Loucy (cell line): ENCODE measurements around the gene ILF3.

Source experiments
- H2AFZ ChIP-seq: fragments of 200-600 bp; sonication (generic); 2 replicates; pipeline ENCODE4 v1.6.0; 2016; ENCODE audit warnings: antibody characterized with exemption, mild to moderate bottlenecking, low read length, moderate library complexity
- H3F3A ChIP-seq: fragments of 200-600 bp; 2 replicates; pipeline ENCODE4 v1.6.0; 2016; ENCODE audit warnings: antibody characterized with exemption, low read depth, mild to moderate bottlenecking
- H3K27me3 ChIP-seq: fragments of 200-600 bp; sonication (generic); 2 replicates; pipeline ENCODE4 v1.6.1; 2014; ENCODE audit warnings: low read length, mild to moderate bottlenecking; ENCODE audit not compliant: insufficient read depth, poor library complexity, severe bottlenecking
- H3K36me3 ChIP-seq: fragments of 200-600 bp; sonication (generic); 2 replicates; pipeline ENCODE4 v1.6.1; 2016; ENCODE audit warnings: low read length; ENCODE audit not compliant: insufficient read depth
- H3K4me1 ChIP-seq: fragments of 200-600 bp; sonication (generic); 2 replicates; pipeline ENCODE4 v1.5.1; 2014; ENCODE audit warnings: low read length, mild to moderate bottlenecking; ENCODE audit not compliant: insufficient read depth, poor library complexity, severe bottlenecking
- H3K4me2 ChIP-seq: fragments of 200-600 bp; sonication (generic); 2 replicates; pipeline ENCODE4 v1.6.0; 2014; ENCODE audit warnings: antibody characterized with exemption, low read length, low read depth, mild to moderate bottlenecking; ENCODE audit not compliant: poor library complexity, severe bottlenecking
- H3K4me3 ChIP-seq: fragments of 200-600 bp; sonication (generic); 2 replicates; pipeline ENCODE4 v1.5.1; 2014; ENCODE audit warnings: low read length, mild to moderate bottlenecking, mixed read lengths; ENCODE audit not compliant: poor library complexity, severe bottlenecking
- H3K79me2 ChIP-seq: fragments of 200-600 bp; sonication (generic); 2 replicates; pipeline ENCODE4 v1.6.1; 2014; ENCODE audit warnings: low read length; ENCODE audit not compliant: insufficient read depth
- H3K9ac ChIP-seq: fragments of 200-600 bp; sonication (generic); 2 replicates; pipeline ENCODE4 v1.6.0; 2014; ENCODE audit warnings: mild to moderate bottlenecking, low read depth, low read length, moderate library complexity; ENCODE audit not compliant: poor library complexity, severe bottlenecking
- H3K9me2 ChIP-seq: fragments of 200-600 bp; sonication (generic); replicated peaks from 2 replicates; pipeline ENCODE4 v1.6.1; 2016; ENCODE audit warnings: low read depth, low read length, mixed read lengths
- H3K9me3 ChIP-seq: fragments of 200-600 bp; sonication (generic); 2 replicates; pipeline ENCODE4 v1.6.1; 2014; ENCODE audit warnings: mild to moderate bottlenecking, antibody characterized with exemption, low read length, low read depth; ENCODE audit not compliant: insufficient read depth
- H4K20me1 ChIP-seq: fragments of 200-600 bp; sonication (generic); 2 replicates; pipeline ENCODE4 v1.6.0; 2014; ENCODE audit warnings: antibody characterized with exemption, low read length, mild to moderate bottlenecking; ENCODE audit not compliant: insufficient read depth, poor library complexity, severe bottlenecking
- EZH2phosphoT487 ChIP-seq: fragments of 200-600 bp; IDR thresholded peaks from 2 replicates; pipeline ENCODE4 v1.6.1; 2018; ENCODE audit warnings: antibody characterized with exemption, mild to moderate bottlenecking, moderate library complexity, borderline replicate concordance
- TF ChIP-seq, protein P1 (sequence below): fragments of 200-600 bp; sonication (generic); conservative IDR thresholded peaks from 2 replicates; pipeline ENCODE4 v1.5.1; 2014; ENCODE audit warnings: mild to moderate bottlenecking, antibody characterized with exemption, low read length

The ILF3 gene

GRCh38 chr19:10712754-10713153 lies 58.6 kb downstream of the ILF3 start:
- H3K27me3 ChIP-seq = no peaks in the 10 kb centered on the region
- no peaks in the 10 kb centered on the region for H4K20me1 ChIP-seq
- H3K4me1 ChIP-seq = peaks cover 2% of the 10 kb centered on the region
- no peaks in the 10 kb centered on the region for H3F3A ChIP-seq
- H3K36me3 ChIP-seq = no peaks in the 10 kb centered on the region
- no peak overlapping the region for H3K4me3 ChIP-seq
- H3K79me2 ChIP-seq = no peaks in the 10 kb centered on the region
- no peak overlapping the region for H3K4me2 ChIP-seq
- no peak for TF ChIP-seq EZH2phosphoT487
- TF ChIP-seq, protein P1, sequence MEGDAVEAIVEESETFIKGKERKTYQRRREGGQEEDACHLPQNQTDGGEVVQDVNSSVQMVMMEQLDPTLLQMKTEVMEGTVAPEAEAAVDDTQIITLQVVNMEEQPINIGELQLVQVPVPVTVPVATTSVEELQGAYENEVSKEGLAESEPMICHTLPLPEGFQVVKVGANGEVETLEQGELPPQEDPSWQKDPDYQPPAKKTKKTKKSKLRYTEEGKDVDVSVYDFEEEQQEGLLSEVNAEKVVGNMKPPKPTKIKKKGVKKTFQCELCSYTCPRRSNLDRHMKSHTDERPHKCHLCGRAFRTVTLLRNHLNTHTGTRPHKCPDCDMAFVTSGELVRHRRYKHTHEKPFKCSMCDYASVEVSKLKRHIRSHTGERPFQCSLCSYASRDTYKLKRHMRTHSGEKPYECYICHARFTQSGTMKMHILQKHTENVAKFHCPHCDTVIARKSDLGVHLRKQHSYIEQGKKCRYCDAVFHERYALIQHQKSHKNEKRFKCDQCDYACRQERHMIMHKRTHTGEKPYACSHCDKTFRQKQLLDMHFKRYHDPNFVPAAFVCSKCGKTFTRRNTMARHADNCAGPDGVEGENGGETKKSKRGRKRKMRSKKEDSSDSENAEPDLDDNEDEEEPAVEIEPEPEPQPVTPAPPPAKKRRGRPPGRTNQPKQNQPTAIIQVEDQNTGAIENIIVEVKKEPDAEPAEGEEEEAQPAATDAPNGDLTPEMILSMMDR = no peak
- H3K9me2 ChIP-seq = no peaks in the 10 kb centered on the region
- no peaks in the 10 kb centered on the region for H3K9me3 ChIP-seq
- H2AFZ ChIP-seq = no peak overlapping the region
- no peak overlapping the region for H3K9ac ChIP-seq

GRCh38 chr19:10713317-10713716 lies 59.2 kb downstream of the ILF3 start:
- H3K27me3 ChIP-seq = no peaks in the 10 kb centered on the region
- no peak overlapping the region for H3K4me3 ChIP-seq
- H4K20me1 ChIP-seq = peaks cover 3% of the 10 kb centered on the region

DNA sequence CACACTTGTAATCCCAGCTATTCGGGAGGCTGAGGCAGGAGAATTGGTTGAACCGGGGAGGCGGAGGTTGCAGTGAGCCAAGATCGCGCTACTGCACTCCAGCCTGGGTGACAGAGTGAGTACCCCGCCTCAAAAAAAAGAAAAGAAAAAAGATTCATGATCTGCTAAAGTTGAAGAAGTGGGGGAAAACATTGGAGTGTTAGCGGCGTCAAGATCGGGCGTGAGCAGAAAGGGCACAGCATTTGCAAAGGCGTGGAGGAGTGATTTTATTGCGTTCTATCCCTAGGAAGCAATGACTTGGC lies 62.9 kb downstream of the ILF3 start:
- H3K9ac ChIP-seq = no peak overlapping the region
- H3K9me3 ChIP-seq = no peaks in the 10 kb centered on the region
- peaks cover 27% of the 10 kb centered on the region for H3K4me1 ChIP-seq
- H2AFZ ChIP-seq = peak overlapping the region; percentile 51
- peaks cover 39% of the 10 kb centered on the region for H4K20me1 ChIP-seq
- H3K79me2 ChIP-seq = peaks cover 41% of the 10 kb centered on the region
- H3K4me2 ChIP-seq = no peak overlapping the region
- H3K9me2 ChIP-seq = no peaks in the 10 kb centered on the region
- H3F3A ChIP-seq = no peaks in the 10 kb centered on the region
- TF ChIP-seq, protein P1 = no peak
- no peak for TF ChIP-seq EZH2phosphoT487
- no peaks in the 10 kb centered on the region for H3K36me3 ChIP-seq
- no peak overlapping the region for H3K4me3 ChIP-seq
- H3K27me3 ChIP-seq = no peaks in the 10 kb centered on the region

More at GRCh38 chr19:10713317-10713716, 59.2 kb downstream of the ILF3 start:
- Histone ChIP-seq H3F3A (no peaks in the 10 kb centered on the region), H3K36me3 (no peaks in the 10 kb centered on the region), H3K9ac (no peak overlapping the region), H3K4me1 (peaks cover 2% of the 10 kb centered on the region), H2AFZ (no peak overlapping the region), H3K9me3 (no peaks in the 10 kb centered on the region), H3K79me2 (peaks cover 4% of the 10 kb centered on the region), H3K9me2 (no peaks in the 10 kb centered on the region), H3K4me2 (no peak overlapping the region)
- TF ChIP-seq, protein P1 = no peak
- no peak for TF ChIP-seq EZH2phosphoT487
